ENCODE measurements around the gene MAML3.

DNA sequence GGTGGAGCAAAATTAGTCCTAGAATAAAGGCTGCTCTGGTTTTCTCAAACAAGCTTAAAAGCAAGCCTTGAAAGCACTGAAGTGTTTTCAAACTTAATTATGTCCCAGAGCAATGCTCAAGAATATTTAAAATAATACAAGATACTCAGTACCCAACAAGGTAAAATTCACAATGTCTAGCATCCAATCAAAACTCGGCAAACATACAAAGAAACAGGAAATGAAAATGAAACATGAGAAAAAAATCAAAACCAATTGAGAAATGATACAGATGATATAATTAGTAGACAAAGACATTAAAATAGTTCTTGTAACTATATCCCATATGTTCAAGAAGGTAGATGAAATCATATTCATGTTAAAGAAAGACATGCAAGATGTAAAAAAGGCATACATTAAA lies 45.0 kb upstream of the MAML3 start:
- TF ChIP-seq CTCF (IDR thresholded peaks at IDR 0.05) (no peak), POLR2A (IDR thresholded peaks at IDR 0.05) (no peak)

Data from uterus (tissue), 2 donors.